Thoracic aorta (tissue), 2 donors: Measurements from ENCODE around the gene SSH3. TPM values are rescaled to one million over a fixed set of nuclear protein-coding genes. Genes with fewer than 3 reads are reported as not detected.

Experiments used
- ATAC-seq: fragments of 150-250 bp; one replicate; pipeline ENCODE4 v1.8.0; 2017; ENCODE audit warnings: low read depth; ENCODE audit not compliant: insufficient number of reproducible peaks, low FRiP score
- DNase-seq: peaks from one replicate; pipeline ENCODE4 v3.0.0-alpha.2; 2020; ENCODE audit warnings: low spot score
- H3K27ac ChIP-seq, 2 donors: fragments of 200-600 bp; sonication (generic); 1 replicate in 1 of 2; 2 replicates in 1 of 2; pipeline ENCODE4 v1.5.1; 2016; ENCODE audit warnings: mild to moderate bottlenecking in 2 of 2, moderate library complexity in 2 of 2
- H3K27me3 ChIP-seq: fragments of 200-600 bp; sonication (generic); replicated peaks from 2 replicates; pipeline ENCODE4 v1.6.0; 2016; ENCODE audit warnings: mild to moderate bottlenecking; ENCODE audit not compliant: insufficient read depth
- H3K36me3 ChIP-seq: fragments of 200-600 bp; sonication (generic); one replicate; pipeline ENCODE4 v1.5.1; 2016
- H3K4me1 ChIP-seq, 2 donors: fragments of 200-600 bp; sonication (generic); 1 replicate in 1 of 2; 2 replicates in 1 of 2; pipeline versions ENCODE4 v1.5.1 to v1.6.0; 2016; ENCODE audit warnings: low read depth in 2 of 2, mild to moderate bottlenecking in 1 of 2; ENCODE audit not compliant: control insufficient read depth in 1 of 2
- H3K4me3 ChIP-seq: fragments of 200-600 bp; sonication (generic); 2 replicates; pipeline ENCODE4 v1.5.1; 2016; ENCODE audit warnings: mild to moderate bottlenecking
- H3K9me3 ChIP-seq: fragments of 200-600 bp; sonication (generic); 2 replicates; pipeline ENCODE4 v1.5.1; 2016
- CTCF ChIP-seq: fragments of 200-600 bp; sonication (generic); IDR thresholded peaks from one replicate; pipeline ENCODE4 v1.5.1; 2019; ENCODE audit warnings: antibody characterized with exemption
- total RNA-seq, 2 donors: library from RNA; depleted of rRNA; stranded (reverse); fragments of >200 nt; gene quantifications; one replicate each; pipeline versions ENCODE4 v1.1.0 to v1.2.3, GENCODE V29; 2016

Gene SSH3
- total RNA-seq, 2 donors from 2014 or later: 39.4 to 59.0 TPM

DNA sequence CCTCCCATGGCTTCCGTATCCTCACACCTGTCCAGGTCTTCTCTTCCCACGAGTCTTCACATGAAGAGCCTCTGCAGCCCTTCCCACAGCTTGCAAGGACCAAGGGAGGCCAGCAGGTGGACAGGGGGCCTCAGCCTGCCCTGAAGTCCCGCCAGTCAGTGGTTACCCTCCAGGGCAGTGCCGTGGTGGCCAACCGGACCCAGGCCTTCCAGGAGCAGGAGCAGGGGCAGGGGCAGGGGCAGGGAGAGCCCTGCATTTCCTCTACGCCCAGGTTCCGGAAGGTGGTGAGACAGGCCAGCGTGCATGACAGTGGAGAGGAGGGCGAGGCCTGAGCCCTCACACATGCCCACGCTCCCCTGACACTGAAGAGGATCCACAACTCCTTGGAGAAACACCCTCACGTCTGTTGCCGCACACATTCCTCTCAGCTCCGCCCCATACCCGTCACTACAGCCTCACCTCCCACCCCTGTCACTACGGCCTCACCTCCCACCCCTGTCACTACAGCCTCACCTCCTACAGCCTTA is 8.3 kb downstream of the SSH3 start:
- no peak for TF ChIP-seq CTCF
- Histone ChIP-seq H3K4me1 (peaks cover 0 to 3% of the 10 kb centered on the region in 2 donors), H3K9me3 (no peaks in the 10 kb centered on the region), H3K27me3 (no peaks in the 10 kb centered on the region), H3K36me3 (peaks cover 22% of the 10 kb centered on the region), H3K27ac (no peak overlapping the region), H3K4me3 (no peak overlapping the region)
- DNase-seq (no peak), ATAC-seq (no peak)

DNA sequence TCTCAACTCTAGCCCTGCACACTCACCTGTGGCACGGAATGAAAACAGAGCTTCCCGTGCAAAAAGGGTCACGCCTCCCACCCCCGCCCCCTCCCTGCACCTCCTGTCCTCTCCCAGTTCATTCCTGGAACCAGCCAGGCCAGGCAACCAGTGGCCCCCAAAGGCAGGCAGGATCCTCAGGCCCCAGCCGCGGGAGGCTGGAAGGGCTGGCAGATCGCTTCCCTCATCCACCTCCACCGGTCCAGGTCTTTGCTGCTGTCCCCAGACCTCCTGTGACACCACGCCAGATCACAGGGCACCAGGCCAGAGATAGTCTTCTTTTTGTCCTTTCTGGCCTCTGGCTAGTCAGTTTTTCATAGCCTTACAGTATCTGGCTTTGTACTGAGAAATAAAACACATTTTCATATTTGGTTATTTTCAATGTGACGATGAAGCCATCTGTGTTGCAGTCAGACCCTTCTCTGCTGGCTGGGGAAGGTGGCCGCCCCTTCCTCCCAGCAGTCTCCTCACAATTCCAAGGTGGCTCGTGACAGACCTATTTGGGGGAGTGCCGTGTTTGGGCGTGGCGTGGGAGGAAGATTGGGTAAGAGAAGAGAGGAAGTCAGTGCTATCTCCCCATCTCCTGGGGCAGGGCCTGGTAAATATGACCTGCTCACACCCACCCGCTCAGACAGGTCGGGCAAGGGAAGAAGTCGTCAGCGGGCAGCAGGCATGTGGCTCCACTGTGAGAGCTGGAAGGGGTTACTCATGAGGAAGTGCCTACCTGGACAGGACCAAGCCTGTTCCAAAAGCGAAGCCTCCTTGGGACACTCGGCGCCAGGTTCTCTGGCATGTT is 9.1 kb downstream of the SSH3 start:
- TF ChIP-seq CTCF: no peak
- peaks cover 0 to 7% of the 10 kb centered on the region in 2 donors for H3K4me1 ChIP-seq
- no peaks in the 10 kb centered on the region for H3K9me3 ChIP-seq
- H3K27ac ChIP-seq: no peak overlapping the region
- H3K4me3 ChIP-seq: no peak overlapping the region
- H3K36me3 ChIP-seq: peaks cover 19% of the 10 kb centered on the region
- DNase-seq (no peak), ATAC-seq (no peak)
- no peaks in the 10 kb centered on the region for H3K27me3 ChIP-seq

- DNase-seq: no peak
- Histone ChIP-seq H3K4me1 (peaks cover 0 to 10% of the 10 kb centered on the region in 2 donors), H3K27me3 (no peaks in the 10 kb centered on the region), H3K36me3 (peaks cover 17% of the 10 kb centered on the region), H3K4me3 (no peak overlapping the region), H3K27ac (no peak overlapping the region), H3K9me3 (no peaks in the 10 kb centered on the region)
- ATAC-seq: no peak
- no peak for TF ChIP-seq CTCF
These were observed 10.0 kb downstream of the SSH3 start for GRCh38 chr11:67313125-67313890.

DNA sequence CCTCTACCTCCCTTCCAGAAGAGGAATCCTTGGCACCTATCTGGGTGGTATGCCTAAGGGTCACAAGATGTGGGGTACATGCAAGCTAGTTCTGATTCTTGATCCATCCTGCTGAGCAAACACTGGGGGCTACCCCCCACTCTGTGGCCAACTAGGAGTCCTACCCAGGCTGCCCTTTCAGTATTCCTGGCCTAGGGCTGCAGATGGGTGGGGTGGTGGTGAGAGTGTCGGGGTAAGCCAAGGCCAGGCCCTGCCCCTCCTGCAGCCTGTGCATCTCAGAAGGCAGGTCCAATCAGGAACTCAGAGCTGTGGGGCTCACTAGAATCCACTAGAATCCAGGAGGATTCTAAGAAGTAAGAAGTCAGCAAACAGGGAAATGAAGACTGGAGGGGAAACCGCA is 10.9 kb downstream of the SSH3 start:
- H3K27ac ChIP-seq: no peak overlapping the region
- H3K27me3 ChIP-seq: no peaks in the 10 kb centered on the region
- ATAC-seq: no peak
- no peak overlapping the region for H3K4me3 ChIP-seq
- no peak for TF ChIP-seq CTCF
- H3K36me3 ChIP-seq: peaks cover 10% of the 10 kb centered on the region
- no peaks in the 10 kb centered on the region for H3K9me3 ChIP-seq
- H3K4me1 ChIP-seq: peaks cover 0 to 19% of the 10 kb centered on the region in 2 donors
- no peak for DNase-seq

DNA sequence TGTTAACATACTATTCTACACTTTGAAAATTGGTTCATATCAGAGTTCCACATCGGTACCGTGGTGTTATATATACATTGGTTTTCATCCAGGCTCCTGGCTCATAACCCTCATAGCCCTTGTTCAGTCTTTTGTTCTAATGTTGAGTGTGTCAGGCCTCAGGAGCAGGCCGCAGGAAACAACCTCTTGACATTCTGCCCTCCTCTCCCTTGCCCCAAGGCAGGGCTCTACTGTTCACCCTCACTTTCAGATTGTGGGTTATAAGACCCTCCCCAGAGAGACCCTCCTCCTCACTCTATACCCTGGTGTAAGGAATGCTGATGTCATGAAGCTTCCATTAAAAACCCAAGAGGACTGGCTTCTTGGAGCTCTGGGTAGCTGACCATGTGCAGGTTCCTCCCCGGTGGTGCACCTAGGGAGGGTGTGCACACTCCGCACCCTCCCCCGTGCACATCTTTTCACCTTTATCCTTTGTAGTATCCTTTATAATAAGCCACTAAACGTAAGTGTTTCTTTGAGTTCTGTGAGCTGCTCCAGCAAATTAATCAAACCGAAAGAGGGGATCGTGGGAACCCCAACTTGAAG is 12.1 kb downstream of the SSH3 start:
- DNase-seq: no peak
- H3K27me3 ChIP-seq: no peaks in the 10 kb centered on the region
- H3K4me1 ChIP-seq: peaks cover 0 to 20% of the 10 kb centered on the region in 2 donors
- H3K4me3 ChIP-seq: no peak overlapping the region
- no peaks in the 10 kb centered on the region for H3K9me3 ChIP-seq
- no peak overlapping the region for H3K27ac ChIP-seq
- no peak for ATAC-seq
- no peak for TF ChIP-seq CTCF
- peaks cover 2% of the 10 kb centered on the region for H3K36me3 ChIP-seq
